GM13976 (cell line): ENCODE results near the gene RPS16.
A peak's percentile ranks its signal among the peaks of the same experiment; 100 is the strongest.

Experiments used
- DNase-seq: peaks from one replicate; pipeline ENCODE4 v3.0.0; 2012; ENCODE audit warnings: low spot score
- CTCF ChIP-seq: IDR thresholded peaks from 2 replicates; pipeline ENCODE4 v1.5.1; 2012; ENCODE audit warnings: borderline replicate concordance, mild to moderate bottlenecking; ENCODE audit not compliant: insufficient read depth; ENCODE audit errors: extremely low read depth, missing control alignments, control extremely low read depth
- in situ Hi-C: fragments of 300-500 bp; cut with MboI; formaldehyde crosslinking; loops from one replicate; pipeline ENCODE4 v1.12.0; 2022; ENCODE audit warnings: low sequenced_read_pairs, mixed read lengths, inconsistent platforms; ENCODE audit not compliant: unreplicated experiment

Gene RPS16

GRCh38 chr19:39390751-39391437 lies 44.9 kb downstream of the RPS16 start, which contains the start of the genes MED29 and PAF1:
Gene MED29 (plus strand): TSS chr19:39391378. CDS start chr19:39391423, 45 bp downstream.
Gene PAF1 (minus strand): TSS chr19:39391106. CDS start chr19:39390864, 242 bp downstream.
- in situ Hi-C loops = no loop called here

GRCh38 chr19:39390451-39390750 lies 45.3 kb downstream of the RPS16 start:
- TF ChIP-seq CTCF = no peak
- no peak for DNase-seq
- in situ Hi-C loops = no loop called here

More at GRCh38 chr19:39390751-39391437, 44.9 kb downstream of the RPS16 start, which contains the start of the genes MED29 and PAF1:
- TF ChIP-seq CTCF = no peak
- peak; percentile 99 for DNase-seq

GRCh38 chr19:39389631-39390414 lies 45.9 kb downstream of the RPS16 start:
- no peak for DNase-seq
- no peak for TF ChIP-seq CTCF
- in situ Hi-C loops = no loop called here

DNA sequence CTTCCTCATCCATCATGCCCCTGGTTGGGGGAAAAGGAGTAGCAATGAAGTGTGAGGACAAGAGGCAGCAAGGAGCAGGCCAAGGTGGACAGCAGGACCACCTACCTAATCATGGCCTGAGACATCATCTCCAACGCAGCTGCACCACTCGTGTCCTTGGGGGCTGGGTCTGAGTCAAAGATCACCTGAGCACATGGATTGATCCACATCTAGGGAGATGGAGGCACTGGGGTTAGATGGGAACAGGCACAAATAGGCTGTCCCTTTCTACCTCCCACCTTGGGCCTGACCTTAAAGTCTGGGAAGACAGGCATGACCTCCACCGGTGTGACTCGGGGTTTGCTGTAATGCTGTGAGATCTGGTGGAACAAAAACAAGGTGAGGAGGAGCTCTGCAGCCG lies 47.1 kb downstream of the RPS16 start:
- no peak for TF ChIP-seq CTCF
- in situ Hi-C loops = no loop called here
- no peak for DNase-seq

GRCh38 chr19:39386557-39386956 lies 49.2 kb downstream of the RPS16 start:
- TF ChIP-seq CTCF = no peak
- DNase-seq = no peak
- in situ Hi-C loops = no loop called here

GRCh38 chr19:39385629-39386411 lies 49.9 kb downstream of the RPS16 start:
- no peak for DNase-seq
- in situ Hi-C loops = no loop called here
- TF ChIP-seq CTCF = no peak
